ENCODE data around the gene PCBP1.
"Not testable (repeated sequence)": the region's sequence is repeated elsewhere in the genome, so short reads cannot be mapped to it uniquely, and the experiment has no call there.

Gene PCBP1

GRCh38 chr2:70083344-70084156 is 3.7 kb upstream of the PCBP1 start:
- peak; percentile 75 for DNase-seq

GRCh38 chr2:70084973-70085710 is 2.1 kb upstream of the PCBP1 start:
- peak; percentile 87 for DNase-seq

GRCh38 chr2:70085711-70086277 is 1.5 kb upstream of the PCBP1 start:
- DNase-seq, result peak; percentile 28

GRCh38 chr2:70086278-70086837 is 919 bp upstream of the PCBP1 start:
- DNase-seq, result peak; percentile 73

- DNase-seq, result peak; percentile 56
These were observed 673 bp downstream of the PCBP1 start for GRCh38 chr2:70087702-70088597.

GRCh38 chr2:70088598-70089219 is 1.4 kb downstream of the PCBP1 start:
- no peak for DNase-seq

GRCh38 chr2:70089220-70089982 is 2.1 kb downstream of the PCBP1 start:
- peak; percentile 59 for DNase-seq

GRCh38 chr2:70089983-70090525 is 2.8 kb downstream of the PCBP1 start:
- DNase-seq, result no peak

GRCh38 chr2:70090706-70091334 is 3.5 kb downstream of the PCBP1 start:
- no peak for DNase-seq

GRCh38 chr2:70091364-70091763 is 4.1 kb downstream of the PCBP1 start:
- DNase-seq, result no peak

GRCh38 chr2:70091816-70092215 is 4.5 kb downstream of the PCBP1 start:
- DNase-seq, result peak; percentile 47

GRCh38 chr2:70092576-70093243 is 5.4 kb downstream of the PCBP1 start:
- not testable (repeated sequence) for DNase-seq

GRCh38 chr2:70094171-70094977 is 7.1 kb downstream of the PCBP1 start:
- DNase-seq, result no peak

- peak; percentile 66 for DNase-seq
These were observed 7.9 kb downstream of the PCBP1 start for GRCh38 chr2:70094978-70095719.

GRCh38 chr2:70095720-70096670 is 8.7 kb downstream of the PCBP1 start:
- no peak for DNase-seq

GRCh38 chr2:70098032-70098431 is 10.8 kb downstream of the PCBP1 start:
- DNase-seq, result no peak

- no peak for DNase-seq
These were observed 12.0 kb downstream of the PCBP1 start for GRCh38 chr2:70099270-70099669.

All from CD4-positive, alpha-beta T cell treated with Interleukin-17A for 4 hours (primary cell).